Measurements from ENCODE around the gene ATP6V0E1. TPM values are rescaled to one million over a fixed set of nuclear protein-coding genes. Genes with fewer than 3 reads are reported as not detected.
"Not testable (repeated sequence)": the region's sequence is repeated elsewhere in the genome, so short reads cannot be mapped to it uniquely, and the experiment has no call there.

Gene ATP6V0E1
- total and polyA plus RNA-seq, 2 donors (not counting 3 experiments of a cell fraction or from before 2014, with no cell fraction given), result 217 to 278 TPM

- no TSS peak for BruUV-seq (replicated peaks)
- Histone ChIP-seq H3K4me3 (replicated peaks in 1 of 3; ENCODE audit: insufficient read depth in 1 of 3, low read depth in 1 of 3, low read length in 3 of 3) (no peak overlapping the region), H3K9me3 (replicated peaks; ENCODE audit: control insufficient read depth, insufficient read depth, low read length) (no peaks in the 10 kb centered on the region), H3K4me1 (ENCODE audit: control insufficient read depth, extremely low read depth, insufficient read depth, low read length) (peaks cover 26% of the 10 kb centered on the region), H3K79me2 (ENCODE audit: control insufficient read depth, insufficient read depth, low read length) (peaks cover 22% of the 10 kb centered on the region), H4K20me1 (replicated peaks; ENCODE audit: control insufficient read depth, extremely low read depth, insufficient read depth, low read length) (no peaks in the 10 kb centered on the region), H3K36me3 (ENCODE audit: control insufficient read depth in 2 of 2, extremely low read depth in 1 of 2, insufficient read depth in 2 of 2, low read length in 2 of 2) (peaks cover 0 to under 1% of the 10 kb centered on the region in 2 experiments), H3K27me3 (ENCODE audit: control insufficient read depth in 2 of 2, insufficient read depth in 2 of 2, low read length in 2 of 2) (no peaks in the 10 kb centered on the region), H3K27ac (ENCODE audit: insufficient read depth, low read depth, low read length) (peak overlapping the region; percentile 14), H3K4me2 (ENCODE audit: insufficient read depth, low read length) (peak overlapping the region; percentile 15), H3K9ac (replicated peaks; ENCODE audit: extremely low read depth, insufficient read depth, low read length) (no peak overlapping the region), H2AFZ (ENCODE audit: low read depth, low read length) (no peak overlapping the region), H3K9me1 (replicated peaks; ENCODE audit: control insufficient read depth, extremely low read depth, insufficient read depth, low read length) (no peaks in the 10 kb centered on the region)
- dilution Hi-C loops (cut with MboI; ENCODE audit: extremely low pct_ligation_motif_present, low sequenced_read_pairs) (no loop called here), intact Hi-C loops (cut with micrococcal nuclease) (loop anchor here (1.0 to 2.0 kb wide), 2 partner anchors 27 to 45 kb away; partner anchors contain the start of gene CREBRF)
- FAIRE-seq (peak; percentile 85), DNase-seq (ENCODE audit: low read depth, low spot score) (peak; percentile 76)
- CTCF ChIA-PET, result interaction anchor here (0.7 to 1.6 kb wide), 10 partner anchors 8 to 106 kb away, joined by 3 to 8 read pairs (median 4); no protein-coding TSS in a partner anchor
- POLR2A ChIA-PET, result no interaction called here
- no peak for TF ChIP-seq POLR2AphosphoS5 (IDR thresholded peaks at IDR 0.05; ENCODE audit: insufficient read depth, low read depth, low read length)
- TF ChIP-seq POLR2A (IDR thresholded peaks at IDR 0.05; ENCODE audit: low read depth, low read length), result no peak
- no peak for TF ChIP-seq MYC (IDR thresholded peaks at IDR 0.05; ENCODE audit: low read depth, low read length)
Observed at GRCh38 chr5:173029499-173029921, 45.9 kb downstream of the ATP6V0E1 start.

- H3K9me1 ChIP-seq (replicated peaks; ENCODE audit: control insufficient read depth, extremely low read depth, insufficient read depth, low read length); BruUV-seq (replicated peaks); dilution Hi-C loops (cut with MboI; ENCODE audit: extremely low pct_ligation_motif_present, low sequenced_read_pairs); intact Hi-C loops (cut with micrococcal nuclease); H3K9ac ChIP-seq (replicated peaks; ENCODE audit: extremely low read depth, insufficient read depth, low read length); H4K20me1 ChIP-seq (replicated peaks; ENCODE audit: control insufficient read depth, extremely low read depth, insufficient read depth, low read length); H2AFZ ChIP-seq (ENCODE audit: low read depth, low read length); H3K4me2 ChIP-seq (ENCODE audit: insufficient read depth, low read length); H3K27me3 ChIP-seq (ENCODE audit: control insufficient read depth in 2 of 2, insufficient read depth in 2 of 2, low read length in 2 of 2); H3K9me3 ChIP-seq (replicated peaks; ENCODE audit: control insufficient read depth, insufficient read depth, low read length); CTCF ChIA-PET; H3K27ac ChIP-seq (ENCODE audit: insufficient read depth, low read depth, low read length); H3K4me3 ChIP-seq (replicated peaks in 1 of 3; ENCODE audit: insufficient read depth in 1 of 3, low read depth in 1 of 3, low read length in 3 of 3); H3K36me3 ChIP-seq (ENCODE audit: control insufficient read depth in 2 of 2, extremely low read depth in 1 of 2, insufficient read depth in 2 of 2, low read length in 2 of 2); DNase-seq (ENCODE audit: low read depth, low spot score); FAIRE-seq; H3K79me2 ChIP-seq (ENCODE audit: control insufficient read depth, insufficient read depth, low read length); POLR2A ChIA-PET: not testable (repeated sequence)
- H3K4me1 ChIP-seq (ENCODE audit: control insufficient read depth, extremely low read depth, insufficient read depth, low read length), result peaks cover 40% of the 10 kb centered on the region
Observed at GRCh38 chr5:173032096-173032495, 48.5 kb downstream of the ATP6V0E1 start.

All from endothelial cell of umbilical vein (primary cell).